ENCODE measurements around the gene MBD3L1. TPM values are rescaled to one million over a fixed set of nuclear protein-coding genes. Genes with fewer than 3 reads are reported as not detected.

MBD3L1 gene
- total RNA-seq, 1 experiment from 2014 or later, result not detected

DNA sequence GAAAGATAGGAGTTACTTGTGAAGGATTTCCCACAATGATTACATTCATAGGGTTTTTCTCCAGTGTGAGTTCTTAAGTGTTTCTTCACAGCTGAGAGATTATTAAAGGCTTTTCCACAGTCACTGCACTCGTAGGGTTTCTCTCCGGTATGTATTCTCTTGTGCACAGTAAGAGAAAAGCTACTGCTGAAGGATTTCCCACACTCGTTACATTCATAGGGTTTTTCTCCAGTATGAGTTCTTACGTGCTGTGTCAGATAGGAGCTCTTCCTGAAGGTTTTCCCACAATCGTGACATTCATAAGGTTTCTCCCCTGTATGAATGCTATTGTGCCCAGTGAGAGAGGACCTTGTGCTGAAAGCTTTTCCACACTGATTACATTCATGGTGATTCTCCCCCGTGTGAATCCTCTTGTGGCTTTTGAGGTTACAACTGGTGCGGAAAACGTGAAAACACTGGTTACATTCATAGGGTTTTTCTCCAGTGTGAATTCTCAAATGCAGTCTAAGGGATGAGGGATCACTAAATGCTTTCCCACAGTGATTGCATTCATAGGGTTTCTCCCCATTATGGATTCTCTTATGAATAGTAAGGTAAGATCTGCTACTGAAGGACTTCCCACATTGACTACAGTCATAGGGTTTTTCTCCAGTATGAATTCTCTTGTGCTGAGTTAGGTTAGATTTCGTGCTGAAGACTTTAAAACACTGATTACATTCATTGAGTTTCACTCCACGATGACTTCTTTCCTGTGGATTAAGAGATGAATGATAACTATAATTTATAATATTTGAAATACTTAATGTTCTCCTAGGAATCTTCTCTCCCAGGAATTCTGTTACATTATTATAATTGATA, 20.6 kb upstream of the MBD3L1 start:
- ChIA-PET POLR2A (no interaction called here), CTCF (no interaction called here)
- H3K36me3 Mint-ChIP-seq (ENCODE audit: insufficient read depth, unreplicated experiment), result peaks cover 51% of the 10 kb centered on the region
- Histone ChIP-seq H3K4me3 (ENCODE audit: low read depth, low read length) (no peak overlapping the region), H3K27me3 (replicated peaks; ENCODE audit: control insufficient read depth, insufficient read depth, low read length) (no peaks in the 10 kb centered on the region), H3K9me3 (peaks cover 47% of the 10 kb centered on the region), H3K4me1 (no peaks in the 10 kb centered on the region), H3K36me3 (ENCODE audit: control insufficient read depth, insufficient read depth, low read length) (no peaks in the 10 kb centered on the region)
- H3K27ac Mint-ChIP-seq (ENCODE audit: unreplicated experiment), result no peak overlapping the region
- no TSS peak for BruUV-seq (replicated peaks)
- H3K27me3 Mint-ChIP-seq (ENCODE audit: insufficient read depth, unreplicated experiment), result no peaks in the 10 kb centered on the region
- no peak overlapping the region for H3K4me3 Mint-ChIP-seq (ENCODE audit: unreplicated experiment)
- TF ChIP-seq, protein P1, sequence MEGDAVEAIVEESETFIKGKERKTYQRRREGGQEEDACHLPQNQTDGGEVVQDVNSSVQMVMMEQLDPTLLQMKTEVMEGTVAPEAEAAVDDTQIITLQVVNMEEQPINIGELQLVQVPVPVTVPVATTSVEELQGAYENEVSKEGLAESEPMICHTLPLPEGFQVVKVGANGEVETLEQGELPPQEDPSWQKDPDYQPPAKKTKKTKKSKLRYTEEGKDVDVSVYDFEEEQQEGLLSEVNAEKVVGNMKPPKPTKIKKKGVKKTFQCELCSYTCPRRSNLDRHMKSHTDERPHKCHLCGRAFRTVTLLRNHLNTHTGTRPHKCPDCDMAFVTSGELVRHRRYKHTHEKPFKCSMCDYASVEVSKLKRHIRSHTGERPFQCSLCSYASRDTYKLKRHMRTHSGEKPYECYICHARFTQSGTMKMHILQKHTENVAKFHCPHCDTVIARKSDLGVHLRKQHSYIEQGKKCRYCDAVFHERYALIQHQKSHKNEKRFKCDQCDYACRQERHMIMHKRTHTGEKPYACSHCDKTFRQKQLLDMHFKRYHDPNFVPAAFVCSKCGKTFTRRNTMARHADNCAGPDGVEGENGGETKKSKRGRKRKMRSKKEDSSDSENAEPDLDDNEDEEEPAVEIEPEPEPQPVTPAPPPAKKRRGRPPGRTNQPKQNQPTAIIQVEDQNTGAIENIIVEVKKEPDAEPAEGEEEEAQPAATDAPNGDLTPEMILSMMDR (IDR thresholded peaks at IDR 0.05; ENCODE audit: insufficient read depth in 1 of 2, low read depth in 1 of 2, low read length in 1 of 2, severe bottlenecking in 1 of 2, unreplicated experiment in 1 of 2), result no peak
- intact Hi-C loops (cut with micrococcal nuclease; ENCODE audit: unreplicated experiment), result no loop called here
- H3K4me1 Mint-ChIP-seq (ENCODE audit: low read depth, unreplicated experiment), result no peaks in the 10 kb centered on the region
- no peak for DNase-seq
- H3K9me3 Mint-ChIP-seq (ENCODE audit: unreplicated experiment), result peaks cover 34% of the 10 kb centered on the region

DNA sequence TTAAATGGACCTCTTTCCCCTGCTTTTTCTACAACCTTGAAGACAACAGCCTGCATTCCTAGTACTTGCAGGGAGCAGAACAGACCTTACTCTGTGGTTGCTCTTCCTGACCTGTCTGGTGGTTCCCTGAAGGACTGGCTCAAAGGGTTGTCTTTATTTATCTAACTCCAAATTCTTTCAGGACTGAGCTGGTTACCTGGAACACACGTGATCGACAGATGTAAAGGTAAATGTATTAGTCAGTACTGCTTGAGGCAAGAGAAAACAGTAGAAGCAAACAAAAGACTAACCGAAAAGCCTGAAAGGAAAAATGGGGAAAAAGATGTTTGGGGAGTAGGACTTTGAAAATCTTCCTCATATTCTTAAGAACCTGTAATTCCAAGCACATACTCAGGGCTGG, 18.0 kb upstream of the MBD3L1 start:
- no peak for DNase-seq
- H3K36me3 ChIP-seq (ENCODE audit: control insufficient read depth, insufficient read depth, low read length), result no peaks in the 10 kb centered on the region
- H3K4me3 Mint-ChIP-seq (ENCODE audit: unreplicated experiment), result no peak overlapping the region
- peaks cover 23% of the 10 kb centered on the region for H3K9me3 Mint-ChIP-seq (ENCODE audit: unreplicated experiment)
- no peak overlapping the region for H3K4me3 ChIP-seq (ENCODE audit: low read depth, low read length)
- no peaks in the 10 kb centered on the region for H3K4me1 ChIP-seq
- no peak overlapping the region for H3K27ac Mint-ChIP-seq (ENCODE audit: unreplicated experiment)
- ChIA-PET POLR2A (no interaction called here), CTCF (no interaction called here)
- no TSS peak for BruUV-seq (replicated peaks)
- H3K4me1 Mint-ChIP-seq (ENCODE audit: low read depth, unreplicated experiment), result no peaks in the 10 kb centered on the region
- intact Hi-C loops (cut with micrococcal nuclease; ENCODE audit: unreplicated experiment), result no loop called here
- TF ChIP-seq, protein P1 (IDR thresholded peaks at IDR 0.05; ENCODE audit: insufficient read depth in 1 of 2, low read depth in 1 of 2, low read length in 1 of 2, severe bottlenecking in 1 of 2, unreplicated experiment in 1 of 2), result no peak
- peaks cover 52% of the 10 kb centered on the region for H3K36me3 Mint-ChIP-seq (ENCODE audit: insufficient read depth, unreplicated experiment)
- no peaks in the 10 kb centered on the region for H3K27me3 Mint-ChIP-seq (ENCODE audit: insufficient read depth, unreplicated experiment)
- no peaks in the 10 kb centered on the region for H3K27me3 ChIP-seq (replicated peaks; ENCODE audit: control insufficient read depth, insufficient read depth, low read length)
- peaks cover 46% of the 10 kb centered on the region for H3K9me3 ChIP-seq

DNA sequence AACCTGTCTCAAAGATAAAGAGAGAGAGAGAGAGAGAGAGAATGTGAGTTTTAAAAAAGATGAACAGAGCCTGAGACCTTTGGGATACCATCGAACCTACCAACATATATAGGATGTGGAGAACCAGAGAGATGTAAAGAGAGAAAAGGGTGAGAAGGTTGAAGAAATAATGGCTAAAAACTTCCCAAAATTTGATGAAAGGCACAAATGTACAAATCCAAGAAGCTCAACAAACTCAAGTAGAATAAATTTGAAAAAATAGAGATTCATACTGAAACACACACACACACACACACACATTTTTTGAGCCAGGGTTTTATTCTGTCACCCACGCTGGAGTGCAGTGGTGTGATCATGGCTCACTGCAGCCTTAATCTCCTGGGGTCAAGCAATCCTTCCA, 16.4 kb upstream of the MBD3L1 start:
- Mint-ChIP-seq H3K27me3 (ENCODE audit: insufficient read depth, unreplicated experiment) (no peaks in the 10 kb centered on the region), H3K9me3 (ENCODE audit: unreplicated experiment) (peaks cover 23% of the 10 kb centered on the region), H3K27ac (ENCODE audit: unreplicated experiment) (no peak overlapping the region), H3K4me3 (ENCODE audit: unreplicated experiment) (no peak overlapping the region), H3K4me1 (ENCODE audit: low read depth, unreplicated experiment) (no peaks in the 10 kb centered on the region), H3K36me3 (ENCODE audit: insufficient read depth, unreplicated experiment) (peaks cover 61% of the 10 kb centered on the region)
- intact Hi-C loops (cut with micrococcal nuclease; ENCODE audit: unreplicated experiment), result no loop called here
- ChIA-PET CTCF (no interaction called here), POLR2A (no interaction called here)
- no peaks in the 10 kb centered on the region for H3K4me1 ChIP-seq
- BruUV-seq (replicated peaks), result no TSS peak
- H3K36me3 ChIP-seq (ENCODE audit: control insufficient read depth, insufficient read depth, low read length), result no peaks in the 10 kb centered on the region
- H3K4me3 ChIP-seq (ENCODE audit: low read depth, low read length), result no peak overlapping the region
- H3K9me3 ChIP-seq, result peaks cover 35% of the 10 kb centered on the region
- TF ChIP-seq, protein P1 (IDR thresholded peaks at IDR 0.05; ENCODE audit: insufficient read depth in 1 of 2, low read depth in 1 of 2, low read length in 1 of 2, severe bottlenecking in 1 of 2, unreplicated experiment in 1 of 2), result no peak
- H3K27me3 ChIP-seq (replicated peaks; ENCODE audit: control insufficient read depth, insufficient read depth, low read length), result no peaks in the 10 kb centered on the region
- DNase-seq, result no peak

Data from Caco-2 (cell line).